GM21381 (cell line): ENCODE results near the gene CARD19.
A peak's percentile ranks its signal among the peaks of the same experiment; 100 is the strongest.

Source experiments
- ATAC-seq: cut with Tn5 transposase; IDR thresholded peaks from one replicate; pipeline ENCODE4 v1.9.1; 2021; ENCODE audit warnings: mild to moderate bottlenecking, moderate library complexity; ENCODE audit not compliant: unreplicated experiment

The CARD19 gene

DNA sequence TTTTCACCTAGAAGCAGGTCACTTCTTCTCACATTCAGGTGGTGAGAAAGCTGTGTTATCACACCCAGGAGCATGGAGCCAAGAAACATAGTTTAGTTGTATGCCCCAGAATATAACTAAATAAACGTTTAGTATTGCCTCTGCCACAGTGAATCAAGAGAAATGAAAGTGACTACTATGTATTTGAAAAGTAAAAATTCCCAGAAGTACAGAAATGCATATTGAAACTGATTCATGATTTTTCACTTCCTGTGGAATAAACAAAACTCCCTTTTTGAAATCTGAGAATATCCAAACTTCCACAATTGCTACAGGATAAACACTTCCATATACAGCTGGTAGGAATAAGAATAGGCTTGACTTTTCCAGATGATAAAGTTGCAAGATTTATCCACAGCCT lies 53.3 kb downstream of the CARD19 start:
- ATAC-seq, result no peak

DNA sequence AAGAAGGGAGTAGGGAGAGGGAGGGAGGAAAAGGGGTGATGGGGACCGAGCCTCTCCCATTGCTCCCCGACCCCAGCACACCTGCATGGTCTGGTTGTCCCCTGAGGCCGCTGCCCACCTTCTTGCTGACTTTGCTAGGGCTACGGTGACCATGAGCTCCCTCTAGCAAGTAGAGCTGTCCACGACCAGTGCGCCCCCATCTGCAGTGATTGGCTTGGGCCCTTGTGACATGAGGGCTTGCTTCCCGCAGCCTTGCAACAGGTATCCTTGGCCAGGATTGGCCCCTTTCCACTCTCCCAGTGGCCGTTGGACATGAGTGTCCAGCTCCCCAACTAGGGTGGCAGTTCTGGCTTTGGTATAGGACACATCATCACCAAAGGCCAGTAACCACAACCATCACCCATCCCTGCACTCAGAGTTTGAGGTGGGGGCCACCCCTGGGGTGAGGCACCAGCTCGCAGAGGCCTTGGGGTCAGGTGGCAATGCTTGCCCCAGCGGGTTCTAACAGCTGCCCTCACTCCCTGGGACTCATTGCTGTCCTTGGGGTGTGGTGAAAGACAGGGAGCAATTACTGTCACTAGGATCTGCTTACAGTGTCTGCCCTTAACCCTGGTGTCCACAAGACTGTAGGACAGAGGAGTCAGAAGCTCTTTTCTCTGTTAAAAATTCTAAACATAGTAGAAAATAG lies 55.2 kb downstream of the CARD19 start:
- ATAC-seq, result no peak

DNA sequence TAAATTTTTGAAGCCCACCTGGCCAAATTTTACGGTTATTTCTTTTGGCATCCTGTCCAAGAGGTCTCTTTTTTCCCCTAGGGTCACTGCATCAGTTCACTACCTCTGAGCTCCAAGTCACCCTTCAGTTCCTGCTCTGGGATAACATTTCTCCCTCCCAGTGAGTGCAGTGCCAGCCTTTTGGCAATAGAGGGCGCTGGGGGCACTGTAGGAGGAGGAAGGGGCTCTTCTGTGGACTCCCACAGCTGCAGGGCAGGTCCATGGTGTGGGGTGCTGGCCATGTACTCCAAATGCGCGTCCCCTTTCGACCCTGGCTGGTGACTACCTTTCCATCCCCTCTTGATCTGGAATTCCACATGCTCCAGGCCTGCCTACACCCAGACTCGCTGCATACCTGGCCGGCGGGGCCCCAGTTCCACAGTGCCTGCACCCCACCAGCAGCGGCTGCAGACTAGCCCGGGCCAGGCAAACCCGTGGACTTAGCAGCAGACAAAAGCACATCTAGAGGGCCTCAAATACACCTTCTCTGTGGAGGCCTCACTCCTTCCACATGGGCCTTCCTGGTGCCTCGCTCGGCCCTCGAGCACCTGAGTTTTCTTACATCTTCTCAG lies 58.4 kb downstream of the CARD19 start:
- no peak for ATAC-seq

DNA sequence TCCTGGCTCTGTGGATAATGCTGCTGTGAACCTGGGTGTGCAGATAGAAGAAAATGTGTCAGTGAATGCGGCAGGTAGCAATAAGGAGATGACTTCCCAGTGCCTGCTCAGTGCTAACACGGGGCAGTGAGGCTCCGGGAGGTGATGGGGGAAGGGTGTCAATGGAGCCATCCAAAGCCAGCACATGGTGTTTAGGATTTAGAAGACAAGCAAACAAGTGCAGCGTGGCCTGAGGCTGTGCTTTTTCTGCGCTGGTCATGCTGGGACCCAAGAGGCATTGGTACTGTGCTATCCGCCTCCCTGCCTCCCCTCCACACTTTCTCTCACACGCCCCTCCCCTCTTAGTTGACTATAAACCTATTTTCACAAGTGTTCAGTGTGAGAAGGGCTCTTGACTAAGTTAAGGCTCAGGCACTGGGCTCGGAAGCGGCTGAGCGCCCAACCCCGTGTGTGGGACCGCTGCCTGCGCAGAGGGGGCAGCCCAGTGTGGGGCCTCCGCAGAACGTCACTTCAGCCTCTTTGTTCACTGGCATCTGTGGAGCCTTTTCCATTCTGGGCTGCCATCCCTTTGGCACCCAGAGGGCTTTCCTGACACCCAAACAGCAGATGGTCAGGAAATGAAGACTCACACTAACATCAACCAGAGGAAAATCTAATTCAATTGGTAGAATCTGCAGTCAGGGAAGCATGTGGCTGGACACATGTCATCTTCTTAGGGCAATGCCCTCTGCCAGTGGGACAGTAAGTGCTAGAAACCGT lies 59.9 kb downstream of the CARD19 start:
- no peak for ATAC-seq

DNA sequence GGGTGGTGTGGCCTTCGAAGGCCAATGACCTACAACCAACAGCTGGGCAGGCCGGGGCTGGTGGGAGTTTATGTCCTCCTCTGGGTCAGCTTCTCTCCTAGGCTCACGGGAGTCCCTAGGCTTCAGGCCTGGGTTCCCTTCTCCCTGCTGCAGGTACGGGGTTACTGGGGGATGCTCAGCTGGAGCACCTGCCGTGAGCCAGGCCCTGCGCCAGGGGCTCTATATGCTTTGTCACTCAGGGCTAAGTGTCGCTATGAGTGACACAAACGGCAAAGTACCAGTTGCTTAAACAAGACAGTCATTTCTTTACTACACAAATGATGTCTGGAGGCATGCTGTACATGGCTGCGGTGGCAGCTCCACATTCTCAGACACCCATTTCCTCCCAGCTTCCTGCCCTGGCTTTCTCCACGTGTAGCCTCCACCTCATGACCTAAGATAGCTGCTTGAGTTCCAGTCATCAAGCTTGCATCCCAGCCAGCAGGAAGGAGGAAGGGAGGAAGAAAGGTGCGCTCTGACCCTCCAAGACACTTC lies 60.5 kb downstream of the CARD19 start:
- no peak for ATAC-seq

DNA sequence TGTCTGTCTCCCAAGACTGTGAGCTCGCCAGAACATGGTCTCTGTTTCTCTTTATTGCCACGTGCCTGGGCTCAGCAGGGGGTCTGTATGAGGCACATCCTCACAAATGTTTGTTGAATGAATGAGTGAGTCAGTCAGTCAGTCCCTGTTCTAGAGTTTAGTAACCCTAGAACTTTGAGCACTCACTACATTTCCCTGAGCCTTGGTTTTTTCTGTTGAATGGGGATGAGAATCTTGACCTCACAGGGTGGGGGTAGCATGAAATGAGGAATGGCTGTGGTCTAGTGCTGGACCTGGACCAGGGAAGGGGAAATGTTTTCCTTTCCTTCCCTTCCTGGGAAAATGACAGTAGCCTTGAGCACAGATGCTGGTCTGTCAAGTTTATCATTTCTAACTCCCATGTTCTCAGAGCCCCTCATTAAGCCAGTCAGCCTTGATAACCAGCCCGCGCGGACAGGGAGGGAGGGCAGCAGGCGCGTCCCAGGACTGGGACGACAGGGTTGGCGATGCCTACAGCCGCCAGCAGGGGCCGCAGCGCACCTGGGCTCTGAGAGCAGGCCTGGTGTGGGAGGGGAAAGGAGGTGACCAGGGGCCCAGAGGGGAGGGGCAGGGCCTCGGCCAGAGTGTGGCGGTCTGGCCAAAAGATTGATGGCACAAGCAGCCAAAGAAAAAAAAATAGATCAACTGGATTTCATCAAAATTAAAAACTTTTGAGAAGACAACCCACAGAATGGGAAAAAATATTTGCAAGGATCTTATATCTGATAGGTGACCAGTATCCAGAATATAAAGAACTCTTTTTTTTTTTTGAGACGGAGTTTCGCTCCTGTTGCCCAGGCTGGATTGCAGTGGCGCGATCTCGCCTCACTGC lies 63.8 kb downstream of the CARD19 start:
- peak; percentile 89 for ATAC-seq

DNA sequence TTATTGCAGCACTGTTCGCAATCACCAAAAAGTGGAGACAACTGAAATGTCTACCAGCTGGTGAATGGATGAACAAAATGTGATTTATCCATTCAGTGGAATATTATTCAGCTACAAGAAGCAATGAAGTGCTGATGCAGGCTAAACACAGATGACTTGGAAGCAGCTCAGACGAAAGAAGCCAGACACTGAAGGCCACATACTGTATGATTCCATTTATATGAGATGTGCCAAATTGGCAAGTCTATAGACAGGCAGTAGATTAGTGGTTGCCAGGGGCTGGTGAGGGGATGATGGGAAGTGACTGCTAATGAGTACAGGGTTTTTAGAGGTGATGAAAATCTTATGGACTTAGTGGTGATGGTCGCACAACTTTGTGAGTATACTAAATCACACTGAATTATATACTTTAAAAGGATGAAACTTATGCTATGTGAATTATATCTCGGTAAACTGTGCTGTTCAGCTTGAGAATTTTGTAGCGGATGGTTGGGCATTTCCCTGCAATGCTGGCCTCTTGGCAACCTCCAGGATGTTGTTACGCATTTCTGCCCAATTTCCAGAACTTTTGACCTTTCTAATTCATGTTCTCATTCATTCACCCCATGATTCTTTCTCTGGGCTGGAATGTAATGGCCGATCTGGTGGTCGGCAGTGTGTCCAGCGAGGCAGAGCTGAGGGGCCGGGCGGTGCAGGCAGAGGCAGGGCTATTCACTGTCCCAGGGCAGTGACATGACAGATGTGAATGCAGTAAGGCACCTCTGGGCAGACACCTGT lies 66.0 kb downstream of the CARD19 start:
- ATAC-seq, result no peak
